HG03575 (cell line): Measurements from ENCODE around the gene CEP192.

Experiments
- ATAC-seq: cut with Tn5 transposase; IDR thresholded peaks from one replicate; pipeline ENCODE4 v1.9.1; 2021; ENCODE audit not compliant: unreplicated experiment, insufficient number of reproducible peaks, low FRiP score; ENCODE audit errors: extremely low read depth

The CEP192 gene

DNA sequence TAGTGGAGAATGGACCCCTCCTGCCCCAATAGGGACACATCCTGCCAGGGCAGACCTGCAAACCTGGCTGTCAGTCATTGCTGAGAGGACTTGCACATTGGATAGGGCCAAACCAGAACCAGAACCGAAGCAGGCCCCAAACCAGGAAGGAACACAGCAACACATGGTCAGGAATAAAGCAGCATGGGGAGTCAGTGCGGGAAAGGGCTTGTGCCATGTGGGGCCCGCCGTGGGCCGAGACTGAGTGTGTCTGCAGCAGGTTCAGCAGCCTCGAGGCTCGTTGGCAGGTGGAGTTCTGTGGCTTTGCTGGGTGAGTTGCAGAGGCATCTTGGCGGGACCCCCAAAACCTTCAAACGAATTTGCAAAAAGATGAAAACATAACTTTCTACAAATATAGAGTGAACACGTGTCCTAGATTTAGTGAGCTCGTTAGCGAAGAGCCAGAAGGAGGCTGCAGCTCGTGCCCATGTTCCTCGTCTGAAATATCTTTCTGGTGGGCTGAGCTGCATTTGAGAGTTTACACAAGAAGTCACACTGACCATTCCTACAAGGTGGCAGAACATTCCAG, 182.5 kb downstream of the CEP192 start:
- ATAC-seq = no peak
